Hepatocyte (in vitro differentiated cells): Measurements from ENCODE around the gene PTPRN2.

Experiments used
- EZH2phosphoT487 ChIP-seq: fragments of 200-600 bp; sonication (generic); IDR thresholded peaks from one replicate; pipeline ENCODE4 v1.6.1; 2018; ENCODE audit warnings: antibody characterized with exemption, mild to moderate bottlenecking, low read depth, moderate library complexity; ENCODE audit not compliant: unreplicated experiment, severe bottlenecking
- TF ChIP-seq, protein P1 (sequence below): fragments of 200-600 bp; sonication (generic); IDR thresholded peaks from 2 replicates; pipeline ENCODE4 v1.5.1; 2016; ENCODE audit warnings: antibody characterized with exemption, mild to moderate bottlenecking; ENCODE audit not compliant: poor library complexity

GRCh38 chr7:158235862-158236261 lies 351.8 kb downstream of the PTPRN2 start:
- TF ChIP-seq EZH2phosphoT487 = no peak
- TF ChIP-seq, protein P1, sequence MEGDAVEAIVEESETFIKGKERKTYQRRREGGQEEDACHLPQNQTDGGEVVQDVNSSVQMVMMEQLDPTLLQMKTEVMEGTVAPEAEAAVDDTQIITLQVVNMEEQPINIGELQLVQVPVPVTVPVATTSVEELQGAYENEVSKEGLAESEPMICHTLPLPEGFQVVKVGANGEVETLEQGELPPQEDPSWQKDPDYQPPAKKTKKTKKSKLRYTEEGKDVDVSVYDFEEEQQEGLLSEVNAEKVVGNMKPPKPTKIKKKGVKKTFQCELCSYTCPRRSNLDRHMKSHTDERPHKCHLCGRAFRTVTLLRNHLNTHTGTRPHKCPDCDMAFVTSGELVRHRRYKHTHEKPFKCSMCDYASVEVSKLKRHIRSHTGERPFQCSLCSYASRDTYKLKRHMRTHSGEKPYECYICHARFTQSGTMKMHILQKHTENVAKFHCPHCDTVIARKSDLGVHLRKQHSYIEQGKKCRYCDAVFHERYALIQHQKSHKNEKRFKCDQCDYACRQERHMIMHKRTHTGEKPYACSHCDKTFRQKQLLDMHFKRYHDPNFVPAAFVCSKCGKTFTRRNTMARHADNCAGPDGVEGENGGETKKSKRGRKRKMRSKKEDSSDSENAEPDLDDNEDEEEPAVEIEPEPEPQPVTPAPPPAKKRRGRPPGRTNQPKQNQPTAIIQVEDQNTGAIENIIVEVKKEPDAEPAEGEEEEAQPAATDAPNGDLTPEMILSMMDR = no peak
